Measurements from ENCODE around the gene FBXO10. TPM values are rescaled to one million over a fixed set of nuclear protein-coding genes. Genes with fewer than 3 reads are reported as not detected.

The FBXO10 gene
- total RNA-seq, 1 experiment from 2014 or later: 5.3 TPM

DNA sequence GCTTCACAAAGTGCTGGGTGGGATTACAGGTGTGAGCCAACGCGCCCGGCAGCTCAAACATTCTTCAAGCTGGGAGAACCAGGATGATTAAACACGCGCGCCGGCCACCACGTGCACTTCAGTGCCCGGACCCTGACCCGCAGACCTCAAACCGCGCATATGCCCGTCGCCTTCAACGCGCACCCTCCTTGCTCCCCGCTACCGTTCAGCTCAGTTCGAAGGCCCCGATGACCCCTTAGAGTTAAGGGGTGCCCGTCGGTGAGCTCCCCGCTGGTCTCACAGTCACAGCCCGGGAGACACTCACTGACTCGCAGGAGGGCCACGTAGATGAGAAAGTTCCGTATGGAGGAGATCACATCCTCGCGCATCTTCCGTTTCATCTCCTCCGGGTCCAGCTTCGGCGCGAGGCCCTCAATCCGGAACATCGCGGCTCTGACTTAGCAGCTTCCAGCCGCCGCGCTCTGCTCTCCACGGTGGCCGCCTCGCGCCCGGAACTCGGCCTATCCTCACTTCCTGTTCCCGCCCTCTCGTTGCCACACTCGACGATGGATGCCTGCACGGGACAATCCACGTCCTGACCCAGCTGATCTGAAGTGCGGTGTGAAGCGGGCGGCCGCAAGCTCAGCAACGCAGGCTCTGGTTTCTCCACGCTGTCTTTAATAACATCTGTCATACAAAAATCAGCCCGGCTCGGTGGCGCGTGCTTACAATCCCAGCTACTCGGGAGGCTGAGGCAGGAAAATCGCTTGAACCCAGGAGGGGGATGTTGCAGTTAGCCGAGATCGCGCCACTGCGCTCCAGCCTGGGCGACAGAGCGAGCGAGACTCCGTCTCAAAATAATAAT is 16.1 kb upstream of the FBXO10 start, which contains the start of gene TOMM5:
Gene TOMM5 (minus strand): TSS at position 490 of the 844 bp plus-strand sequence. CDS start 65 bp downstream, at position 425.
- H3K36me3 ChIP-seq (ENCODE audit: control insufficient read depth in 1 of 2, insufficient read depth in 2 of 2, low read length in 2 of 2): peaks cover 17 to 32% of the 10 kb centered on the region in 2 experiments
- no peaks in the 10 kb centered on the region for H3K27me3 ChIP-seq (ENCODE audit: insufficient read depth, low read length)
- ChIA-PET RAD21 (ENCODE audit: low non-redundant PET in 1 of 2, low total read pairs in 2 of 2, uncharacterized antibody in 2 of 2, unreplicated experiment in 2 of 2) (no interaction called here), CTCF (interaction anchor here (0.7 to 1.2 kb wide), 4 partner anchors 9 to 671 kb away, joined by 3 to 4 read pairs (median 4); no protein-coding TSS in a partner anchor), POLR2A (interaction anchor here (0.8 to 1.0 kb wide), 2 partner anchors 23 to 279 kb away, joined by 3 to 4 read pairs; no protein-coding TSS in a partner anchor)
- H3K9me3 ChIP-seq (ENCODE audit: control insufficient read depth in 1 of 2, insufficient read depth in 1 of 2, low read depth in 1 of 2, low read length in 2 of 2): no peaks in the 10 kb centered on the region
- H3K9ac ChIP-seq (ENCODE audit: low read length): peak within 1 kb of the TSS; percentile 100
- peak within 1 kb of the TSS; percentile 87 for H3K4me2 ChIP-seq (ENCODE audit: low read length)
- H3K4me3 ChIP-seq (replicated peaks in 1 of 2; ENCODE audit: low read depth in 1 of 2, low read length in 2 of 2): peak within 1 kb of the TSS; percentile 98 to 99
- peak; percentile 95 for TF ChIP-seq POLR2AphosphoS5 (IDR thresholded peaks at IDR 0.05; ENCODE audit: low read depth, low read length)
- peak; percentile 83 for TF ChIP-seq YY1 (IDR thresholded peaks at IDR 0.05; ENCODE audit: extremely low read depth, insufficient replicate concordance, low read depth, low read length)
- TF ChIP-seq JUND (IDR thresholded peaks at IDR 0.05): no peak
- TF ChIP-seq, protein P1, sequence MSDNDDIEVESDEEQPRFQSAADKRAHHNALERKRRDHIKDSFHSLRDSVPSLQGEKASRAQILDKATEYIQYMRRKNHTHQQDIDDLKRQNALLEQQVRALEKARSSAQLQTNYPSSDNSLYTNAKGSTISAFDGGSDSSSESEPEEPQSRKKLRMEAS (IDR thresholded peaks at IDR 0.05): peak; percentile 93
- peak; percentile 54 for TF ChIP-seq SP1 (IDR thresholded peaks at IDR 0.05; ENCODE audit: low read depth)
- TF ChIP-seq ELF1 (IDR thresholded peaks at IDR 0.05; ENCODE audit: borderline replicate concordance, low read depth): peak; percentile 70
- TF ChIP-seq CBX3 (IDR thresholded peaks at IDR 0.05; ENCODE audit: low read depth): peak; percentile 50; the same call in 1 of the 2 replicates
- TF ChIP-seq FOSL1 (IDR thresholded peaks at IDR 0.05; ENCODE audit: low read depth): no peak
- TF ChIP-seq, protein P2, sequence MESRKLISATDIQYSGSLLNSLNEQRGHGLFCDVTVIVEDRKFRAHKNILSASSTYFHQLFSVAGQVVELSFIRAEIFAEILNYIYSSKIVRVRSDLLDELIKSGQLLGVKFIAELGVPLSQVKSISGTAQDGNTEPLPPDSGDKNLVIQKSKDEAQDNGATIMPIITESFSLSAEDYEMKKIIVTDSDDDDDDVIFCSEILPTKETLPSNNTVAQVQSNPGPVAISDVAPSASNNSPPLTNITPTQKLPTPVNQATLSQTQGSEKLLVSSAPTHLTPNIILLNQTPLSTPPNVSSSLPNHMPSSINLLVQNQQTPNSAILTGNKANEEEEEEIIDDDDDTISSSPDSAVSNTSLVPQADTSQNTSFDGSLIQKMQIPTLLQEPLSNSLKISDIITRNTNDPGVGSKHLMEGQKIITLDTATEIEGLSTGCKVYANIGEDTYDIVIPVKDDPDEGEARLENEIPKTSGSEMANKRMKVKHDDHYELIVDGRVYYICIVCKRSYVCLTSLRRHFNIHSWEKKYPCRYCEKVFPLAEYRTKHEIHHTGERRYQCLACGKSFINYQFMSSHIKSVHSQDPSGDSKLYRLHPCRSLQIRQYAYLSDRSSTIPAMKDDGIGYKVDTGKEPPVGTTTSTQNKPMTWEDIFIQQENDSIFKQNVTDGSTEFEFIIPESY (IDR thresholded peaks at IDR 0.05; ENCODE audit: extremely low read depth, insufficient replicate concordance, low read length): peak; percentile 73
- TF ChIP-seq EZH2phosphoT487 (IDR thresholded peaks at IDR 0.05; ENCODE audit: borderline replicate concordance): no peak
- TF ChIP-seq POLR2A (IDR thresholded peaks at IDR 0.05; ENCODE audit: borderline replicate concordance, extremely low read depth, insufficient read depth, insufficient read length): peak; percentile 86
- peak; percentile 92 for TF ChIP-seq SIN3A (IDR thresholded peaks at IDR 0.05; ENCODE audit: low read depth)
- TF ChIP-seq ZFX (IDR thresholded peaks at IDR 0.05): peak; percentile 81
- TF ChIP-seq CEBPB (IDR thresholded peaks at IDR 0.05; ENCODE audit: low read depth): peak; percentile 95
- H3K4me1 ChIP-seq (ENCODE audit: control insufficient read depth in 1 of 2, insufficient read depth in 2 of 2, low read length in 2 of 2): peaks cover 19 to 34% of the 10 kb centered on the region in 2 experiments
- DNase-seq (ENCODE audit: low read depth, low spot score) (peak; percentile 89), ATAC-seq (peak; percentile 83)
- TSS peak; percentile 66 for BruUV-seq (replicated peaks)
- H4K20me1 ChIP-seq (ENCODE audit: insufficient read depth): peaks cover 38% of the 10 kb centered on the region; the same call in 1 of the 2 replicates
- peak within 1 kb of the TSS; percentile 88 for H3K27ac ChIP-seq (ENCODE audit: low read depth, low read length)
- intact Hi-C loops (cut with micrococcal nuclease): no loop called here
- peaks cover 53% of the 10 kb centered on the region for H3K79me2 ChIP-seq (ENCODE audit: insufficient read depth, low read length)
- peak within 1 kb of the TSS; percentile 33 for H2AFZ ChIP-seq (ENCODE audit: low read depth, low read length, poor library complexity, severe bottlenecking)
- no peaks in the 10 kb centered on the region for H3K9me2 ChIP-seq (ENCODE audit: insufficient read depth)
